ENCODE data around the gene UNC5C. TPM values are rescaled to one million over a fixed set of nuclear protein-coding genes. Genes with fewer than 3 reads are reported as not detected.

The UNC5C gene
- total and polyA plus RNA-seq, 3 donors from 2014 or later: 6.8 to 22.8 (median 20.5) TPM

DNA sequence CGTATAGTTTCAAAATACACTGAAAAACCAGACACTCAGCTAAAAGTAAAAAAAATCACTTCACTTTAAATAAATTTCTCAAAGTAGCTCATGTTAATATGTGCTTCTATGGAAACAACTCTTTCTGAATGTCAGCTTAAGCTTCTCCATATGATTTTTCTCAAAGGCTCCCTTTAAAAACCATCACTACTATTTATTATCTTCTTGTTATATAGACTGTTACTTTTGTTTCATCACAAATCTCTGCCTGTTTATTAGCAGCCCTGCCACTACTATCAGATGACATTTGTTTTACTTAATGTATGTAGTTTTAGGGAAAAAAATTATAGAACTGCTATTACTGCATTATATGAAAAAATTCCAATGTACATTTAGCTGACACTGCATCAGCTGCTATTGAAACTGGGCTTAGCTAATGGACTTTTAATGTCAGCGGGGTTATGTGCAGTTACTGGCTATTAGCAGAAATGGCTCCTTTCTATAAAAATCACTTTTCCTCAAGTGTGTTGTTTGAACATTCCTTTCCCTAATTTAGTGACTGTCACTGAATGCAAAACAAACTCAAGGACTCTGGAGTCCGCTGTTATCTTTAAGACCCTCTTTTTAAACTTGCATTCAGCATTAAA is 10.8 kb downstream of the UNC5C start:
- no peaks in the 10 kb centered on the region for H3K36me3 ChIP-seq (ENCODE audit: low read depth, missing control alignments)
- no peaks in the 10 kb centered on the region for H3K4me1 ChIP-seq
- no peak overlapping the region for H3K4me3 ChIP-seq
- H3K9me3 ChIP-seq: no peaks in the 10 kb centered on the region
- TF ChIP-seq CTCF (IDR thresholded peaks at IDR 0.05) (no peak), POLR2A (IDR thresholded peaks at IDR 0.05) (no peak)
- 54 to 60% methylated on average over 3 of the region's 3 CpGs for WGBS, 2 donors
- DNase-seq: no peak
- intact Hi-C loops (cut with DNase I; ENCODE audit: low total_unique reads): no loop called here
- peak overlapping the region; percentile 61 to 92 for H3K27ac ChIP-seq
- no peaks in the 10 kb centered on the region for H3K27me3 ChIP-seq

- intact Hi-C loops (cut with DNase I; ENCODE audit: low total_unique reads): no loop called here
- WGBS, 2 donors: 31 to 45% methylated on average over 8 of the region's 8 CpGs
- TF ChIP-seq POLR2A (IDR thresholded peaks at IDR 0.05) (no peak), CTCF (IDR thresholded peaks at IDR 0.05) (no peak)
- Histone ChIP-seq H3K36me3 (ENCODE audit: low read depth, missing control alignments) (no peaks in the 10 kb centered on the region), H3K27ac (peak overlapping the region; percentile 61 to 92), H3K27me3 (no peaks in the 10 kb centered on the region), H3K9me3 (no peaks in the 10 kb centered on the region), H3K4me1 (no peaks in the 10 kb centered on the region), H3K4me3 (no peak overlapping the region)
- DNase-seq: no peak
Measured at GRCh38 chr4:95537191-95537590, 11.6 kb downstream of the UNC5C start.

GRCh38 chr4:95536650-95537049 is 12.1 kb downstream of the UNC5C start:
- Histone ChIP-seq H3K4me3 (no peak overlapping the region), H3K36me3 (ENCODE audit: low read depth, missing control alignments) (no peaks in the 10 kb centered on the region), H3K27me3 (no peaks in the 10 kb centered on the region), H3K4me1 (no peaks in the 10 kb centered on the region), H3K9me3 (no peaks in the 10 kb centered on the region), H3K27ac (peak overlapping the region; percentile 61 to 92)
- no peak for DNase-seq
- TF ChIP-seq CTCF (IDR thresholded peaks at IDR 0.05) (no peak), POLR2A (IDR thresholded peaks at IDR 0.05) (no peak)
- 64 to 67% methylated on average over 2 of the region's 2 CpGs for WGBS, 2 donors
- intact Hi-C loops (cut with DNase I; ENCODE audit: low total_unique reads): no loop called here

- no peak for TF ChIP-seq CTCF (IDR thresholded peaks at IDR 0.05)
- TF ChIP-seq POLR2A (IDR thresholded peaks at IDR 0.05): no peak
- H3K4me3 ChIP-seq: no peak overlapping the region
- no peak overlapping the region for H3K27ac ChIP-seq
- H3K9me3 ChIP-seq: no peaks in the 10 kb centered on the region
- no peaks in the 10 kb centered on the region for H3K4me1 ChIP-seq
- 60 to 61% methylated on average over 4 of the region's 4 CpGs for WGBS, 2 donors
- no peak for DNase-seq
- intact Hi-C loops (cut with DNase I; ENCODE audit: low total_unique reads): no loop called here
- H3K36me3 ChIP-seq (ENCODE audit: low read depth, missing control alignments): no peaks in the 10 kb centered on the region
- no peaks in the 10 kb centered on the region for H3K27me3 ChIP-seq
Measured at GRCh38 chr4:95535180-95535579, 13.6 kb downstream of the UNC5C start.

- intact Hi-C loops (cut with DNase I; ENCODE audit: low total_unique reads): no loop called here
- H3K4me1 ChIP-seq: no peaks in the 10 kb centered on the region
- no peak overlapping the region for H3K4me3 ChIP-seq
- no peaks in the 10 kb centered on the region for H3K36me3 ChIP-seq (ENCODE audit: low read depth, missing control alignments)
- no peak for TF ChIP-seq POLR2A (IDR thresholded peaks at IDR 0.05)
- H3K27me3 ChIP-seq: no peaks in the 10 kb centered on the region
- H3K27ac ChIP-seq: no peak overlapping the region
- DNase-seq: no peak
- 52 to 59% methylated on average over 5 of the region's 5 CpGs for WGBS, 2 donors
- no peaks in the 10 kb centered on the region for H3K9me3 ChIP-seq
Measured at GRCh38 chr4:95534032-95534431, 14.7 kb downstream of the UNC5C start.
